ENCODE data around the gene KERA.
A peak's percentile ranks its signal among the peaks of the same experiment; 100 is the strongest.

Gene KERA

GRCh38 chr12:91009319-91009950 is 48.4 kb downstream of the KERA start:
- TF ChIP-seq, protein P1, sequence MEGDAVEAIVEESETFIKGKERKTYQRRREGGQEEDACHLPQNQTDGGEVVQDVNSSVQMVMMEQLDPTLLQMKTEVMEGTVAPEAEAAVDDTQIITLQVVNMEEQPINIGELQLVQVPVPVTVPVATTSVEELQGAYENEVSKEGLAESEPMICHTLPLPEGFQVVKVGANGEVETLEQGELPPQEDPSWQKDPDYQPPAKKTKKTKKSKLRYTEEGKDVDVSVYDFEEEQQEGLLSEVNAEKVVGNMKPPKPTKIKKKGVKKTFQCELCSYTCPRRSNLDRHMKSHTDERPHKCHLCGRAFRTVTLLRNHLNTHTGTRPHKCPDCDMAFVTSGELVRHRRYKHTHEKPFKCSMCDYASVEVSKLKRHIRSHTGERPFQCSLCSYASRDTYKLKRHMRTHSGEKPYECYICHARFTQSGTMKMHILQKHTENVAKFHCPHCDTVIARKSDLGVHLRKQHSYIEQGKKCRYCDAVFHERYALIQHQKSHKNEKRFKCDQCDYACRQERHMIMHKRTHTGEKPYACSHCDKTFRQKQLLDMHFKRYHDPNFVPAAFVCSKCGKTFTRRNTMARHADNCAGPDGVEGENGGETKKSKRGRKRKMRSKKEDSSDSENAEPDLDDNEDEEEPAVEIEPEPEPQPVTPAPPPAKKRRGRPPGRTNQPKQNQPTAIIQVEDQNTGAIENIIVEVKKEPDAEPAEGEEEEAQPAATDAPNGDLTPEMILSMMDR (conservative IDR thresholded peaks at IDR 0.05): no peak

GRCh38 chr12:91007531-91008290 is 50.1 kb downstream of the KERA start:
- H3K27ac ChIP-seq: no peak overlapping the region
- TF ChIP-seq, protein P1 (conservative IDR thresholded peaks at IDR 0.05): no peak

More at GRCh38 chr12:91009319-91009950, 48.4 kb downstream of the KERA start:
- H3K27ac ChIP-seq: no peak overlapping the region

- no peak within 1 kb of the TSS for H3K27ac ChIP-seq
- TF ChIP-seq, protein P1 (conservative IDR thresholded peaks at IDR 0.05): no peak
Measured at GRCh38 chr12:91004872-91005271, 53.0 kb downstream of the KERA start, which contains the start of gene EPYC. Gene EPYC, minus strand, starts transcription at chr12:91004972. Its CDS starts 2,407 bp downstream, at chr12:91002565.

DNA sequence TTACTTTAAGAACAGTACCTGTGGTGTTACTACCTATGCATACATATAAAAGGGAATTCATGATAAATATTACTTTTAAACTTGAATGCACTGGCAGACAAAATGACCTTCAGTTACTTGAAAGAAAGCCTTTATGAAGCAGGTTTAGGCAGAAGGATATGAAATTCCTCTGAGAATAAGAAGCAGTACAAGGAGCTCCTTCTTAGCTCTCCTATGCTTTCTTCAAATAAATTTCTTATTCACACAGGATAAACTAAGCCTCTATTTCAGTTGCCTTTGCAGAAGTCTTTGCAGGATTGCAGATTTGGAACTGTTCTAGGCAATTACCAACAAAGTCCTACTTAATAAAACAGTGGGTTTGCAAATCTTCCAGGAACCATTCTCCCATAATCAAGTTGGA is 54.1 kb downstream of the KERA start:
- H3K27ac ChIP-seq: no peak overlapping the region
- TF ChIP-seq, protein P1 (conservative IDR thresholded peaks at IDR 0.05): no peak

DNA sequence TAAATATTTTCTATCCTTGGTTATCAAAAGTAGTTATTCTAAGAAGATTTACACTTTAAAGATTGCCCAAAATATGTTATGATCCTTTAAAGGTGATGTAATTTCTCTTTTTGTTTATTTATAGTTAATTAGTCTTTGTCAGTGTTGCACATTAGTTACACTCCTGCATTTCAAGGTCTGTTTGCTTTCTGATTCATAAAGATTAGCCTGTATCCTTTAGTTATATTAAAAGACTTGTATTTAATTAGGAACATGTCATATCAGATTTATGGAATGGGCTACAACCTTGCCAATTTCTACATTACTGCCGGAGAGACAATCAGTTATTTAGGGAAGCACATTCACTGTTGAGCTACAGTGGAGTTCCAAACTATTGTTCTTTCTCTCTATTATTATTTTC is 56.5 kb downstream of the KERA start:
- peak overlapping the region; percentile 42; the same call in 1 of the 2 replicates for H3K27ac ChIP-seq
- TF ChIP-seq, protein P1 (conservative IDR thresholded peaks at IDR 0.05): no peak

Measured in VCaP (cell line).